K562 (cell line): ENCODE results near the gene WIPF2. TPM values are rescaled to one million over a fixed set of nuclear protein-coding genes. Genes with fewer than 3 reads are reported as not detected.

ENCODE experiments used
- CREBBP ChIP-seq: IDR thresholded peaks from one replicate; pipeline ENCODE4 v1.6.1; 2012; ENCODE audit warnings: low read depth, mild to moderate bottlenecking, control low read depth, inconsistent platforms, low read length
- EGR1 ChIP-seq: fragments of 450-650 bp; conservative IDR thresholded peaks from 2 replicates; pipeline ENCODE4 v1.6.1; 2017; ENCODE audit warnings: mild to moderate bottlenecking
- FOXJ3 ChIP-seq: sonication (generic); formaldehyde crosslinking; IDR thresholded peaks from 2 replicates; pipeline ENCODE4 v1.4.0; 2020; ENCODE audit warnings: mild to moderate bottlenecking, missing genetic modification reagents
- GABPB1 ChIP-seq: sonication (generic); formaldehyde crosslinking; IDR thresholded peaks from 2 replicates; pipeline ENCODE4 v1.8.0; 2022; ENCODE audit warnings: mild to moderate bottlenecking, missing genetic modification reagents
- HCFC1 ChIP-seq: IDR thresholded peaks from 2 replicates; pipeline ENCODE4 v1.6.1; 2012; ENCODE audit warnings: low read depth, low read length, improper control_type of control experiment
- NR3C1 ChIP-seq: sonication (generic); formaldehyde crosslinking; IDR thresholded peaks from 2 replicates; pipeline ENCODE4 v1.8.1; 2022; ENCODE audit warnings: missing genetic modification reagents
- RAD51 ChIP-seq: fragments of 450-650 bp; IDR thresholded peaks from 2 replicates; pipeline ENCODE4 v1.7.1; 2016; ENCODE audit warnings: low read depth, mild to moderate bottlenecking, borderline replicate concordance
- RERE ChIP-seq: sonication (generic); formaldehyde crosslinking; IDR thresholded peaks from 2 replicates; pipeline ENCODE4 v1.8.0; 2023; ENCODE audit warnings: missing genetic modification reagents, mild to moderate bottlenecking, borderline replicate concordance
- TCF7L2 ChIP-seq: fragments of 150-350 bp; IDR thresholded peaks from 2 replicates; pipeline ENCODE4 v1.6.1; 2016; ENCODE audit warnings: low read depth, mild to moderate bottlenecking, low read length, moderate library complexity
- TEAD2 ChIP-seq: fragments of 450-650 bp; IDR thresholded peaks from 2 replicates; pipeline ENCODE4 v1.6.1; 2016; ENCODE audit warnings: missing genetic modification characterization, control low read depth, missing compliant biosample characterization
- TRIM28 ChIP-seq: fragments of 450-650 bp; IDR thresholded peaks from 2 replicates; pipeline ENCODE4 v1.6.1; 2017
- ZBTB9 ChIP-seq: fragments of 450-650 bp; formaldehyde crosslinking; IDR thresholded peaks from 2 replicates; pipeline ENCODE4 v1.4.0; 2020; ENCODE audit warnings: mild to moderate bottlenecking, moderate library complexity
- polyA plus RNA-seq, 8 experiments: library from polyadenylated mRNA; depleted of rRNA in 4 of 8; stranded (reverse) in 5 of 8; unstranded in 3 of 8; fragments of >200 nt; fragmentation: Nextera tagmentation in 2 of 8; fragmentation: Illumina TruSeq in 1 of 8; extraction: Ambion mirVana in 2 of 8; extraction: Trizol in 1 of 8; gene quantifications; 2 replicates each; pipeline versions ENCODE4 v1.2.1 to v1.2.3, GENCODE V29; 2011 to 2014; ENCODE audit warnings: inconsistent platforms in 1 of 8, missing spikeins in 1 of 8
- total RNA-seq, 7 experiments: library from RNA; depleted of rRNA in 6 of 7; stranded (reverse); fragments of >200 nt in 6 of 7; fragmentation: Illumina TruSeq in 2 of 7; extraction: Trizol in 2 of 7; gene quantifications; 2 replicates each; pipeline versions ENCODE4 v1.2.1 to v1.2.3, GENCODE V29; 2011 to 2021; ENCODE audit warnings: low replicate concordance in 1 of 7

The WIPF2 gene
- total and polyA plus RNA-seq, 9 of the 15 experiments (the other 6 are each of a cell fraction or from before 2014, with no cell fraction given): 3.6 to 15.0 (median 5.3) TPM

- TF ChIP-seq HCFC1 (peak; percentile 36), FOXJ3 (CRISPR knock-in tag) (peak; percentile 88), NR3C1 (CRISPR knock-in tag) (no peak), TRIM28 (no peak), ZBTB9 (no peak), GABPB1 (CRISPR knock-in tag) (peak; percentile 82), RAD51 (peak; percentile 92), EGR1 (peak; percentile 23; the same call in 1 of the 2 replicates), CREBBP (no peak), RERE (no peak), TCF7L2 (no peak), TEAD2 (no peak)
Measured at GRCh38 chr17:40322358-40323315, 103.5 kb downstream of the WIPF2 start (continued).
